ENCODE measurements around the gene TMEM150B. TPM values are rescaled to one million over a fixed set of nuclear protein-coding genes. Genes with fewer than 3 reads are reported as not detected.

The TMEM150B gene
- polyA plus RNA-seq, 1 donor from 2014 or later, result not detected

- no peak overlapping the region for H3K4me2 ChIP-seq (ENCODE audit: low read length)
- no peaks in the 10 kb centered on the region for H3K9me3 ChIP-seq (ENCODE audit: low read length)
- no peaks in the 10 kb centered on the region for H3K9me2 ChIP-seq (ENCODE audit: insufficient read depth, low read length)
- H4K20me1 ChIP-seq (ENCODE audit: insufficient read depth), result no peaks in the 10 kb centered on the region
- H3K36me3 ChIP-seq (ENCODE audit: insufficient read depth, low read length), result no peaks in the 10 kb centered on the region
- TF ChIP-seq, protein P1, sequence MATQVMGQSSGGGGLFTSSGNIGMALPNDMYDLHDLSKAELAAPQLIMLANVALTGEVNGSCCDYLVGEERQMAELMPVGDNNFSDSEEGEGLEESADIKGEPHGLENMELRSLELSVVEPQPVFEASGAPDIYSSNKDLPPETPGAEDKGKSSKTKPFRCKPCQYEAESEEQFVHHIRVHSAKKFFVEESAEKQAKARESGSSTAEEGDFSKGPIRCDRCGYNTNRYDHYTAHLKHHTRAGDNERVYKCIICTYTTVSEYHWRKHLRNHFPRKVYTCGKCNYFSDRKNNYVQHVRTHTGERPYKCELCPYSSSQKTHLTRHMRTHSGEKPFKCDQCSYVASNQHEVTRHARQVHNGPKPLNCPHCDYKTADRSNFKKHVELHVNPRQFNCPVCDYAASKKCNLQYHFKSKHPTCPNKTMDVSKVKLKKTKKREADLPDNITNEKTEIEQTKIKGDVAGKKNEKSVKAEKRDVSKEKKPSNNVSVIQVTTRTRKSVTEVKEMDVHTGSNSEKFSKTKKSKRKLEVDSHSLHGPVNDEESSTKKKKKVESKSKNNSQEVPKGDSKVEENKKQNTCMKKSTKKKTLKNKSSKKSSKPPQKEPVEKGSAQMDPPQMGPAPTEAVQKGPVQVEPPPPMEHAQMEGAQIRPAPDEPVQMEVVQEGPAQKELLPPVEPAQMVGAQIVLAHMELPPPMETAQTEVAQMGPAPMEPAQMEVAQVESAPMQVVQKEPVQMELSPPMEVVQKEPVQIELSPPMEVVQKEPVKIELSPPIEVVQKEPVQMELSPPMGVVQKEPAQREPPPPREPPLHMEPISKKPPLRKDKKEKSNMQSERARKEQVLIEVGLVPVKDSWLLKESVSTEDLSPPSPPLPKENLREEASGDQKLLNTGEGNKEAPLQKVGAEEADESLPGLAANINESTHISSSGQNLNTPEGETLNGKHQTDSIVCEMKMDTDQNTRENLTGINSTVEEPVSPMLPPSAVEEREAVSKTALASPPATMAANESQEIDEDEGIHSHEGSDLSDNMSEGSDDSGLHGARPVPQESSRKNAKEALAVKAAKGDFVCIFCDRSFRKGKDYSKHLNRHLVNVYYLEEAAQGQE (IDR thresholded peaks at IDR 0.05; ENCODE audit: borderline replicate concordance), result no peak
- TF ChIP-seq EP300 (conservative IDR thresholded peaks at IDR 0.05; ENCODE audit: poor library complexity, severe bottlenecking) (no peak), EZH2 (IDR thresholded peaks at IDR 0.05; ENCODE audit: borderline replicate concordance, insufficient read depth, low read length, poor library complexity, severe bottlenecking) (no peak), POLR2AphosphoS5 (IDR thresholded peaks at IDR 0.05) (no peak), RAD21 (conservative IDR thresholded peaks at IDR 0.05) (no peak), MXI1 (conservative IDR thresholded peaks at IDR 0.05; ENCODE audit: poor library complexity, severe bottlenecking) (no peak), TAF1 (IDR thresholded peaks at IDR 0.05; ENCODE audit: low read depth) (no peak), SMC3 (conservative IDR thresholded peaks at IDR 0.05; ENCODE audit: poor library complexity) (no peak)
- TF ChIP-seq, protein P2, sequence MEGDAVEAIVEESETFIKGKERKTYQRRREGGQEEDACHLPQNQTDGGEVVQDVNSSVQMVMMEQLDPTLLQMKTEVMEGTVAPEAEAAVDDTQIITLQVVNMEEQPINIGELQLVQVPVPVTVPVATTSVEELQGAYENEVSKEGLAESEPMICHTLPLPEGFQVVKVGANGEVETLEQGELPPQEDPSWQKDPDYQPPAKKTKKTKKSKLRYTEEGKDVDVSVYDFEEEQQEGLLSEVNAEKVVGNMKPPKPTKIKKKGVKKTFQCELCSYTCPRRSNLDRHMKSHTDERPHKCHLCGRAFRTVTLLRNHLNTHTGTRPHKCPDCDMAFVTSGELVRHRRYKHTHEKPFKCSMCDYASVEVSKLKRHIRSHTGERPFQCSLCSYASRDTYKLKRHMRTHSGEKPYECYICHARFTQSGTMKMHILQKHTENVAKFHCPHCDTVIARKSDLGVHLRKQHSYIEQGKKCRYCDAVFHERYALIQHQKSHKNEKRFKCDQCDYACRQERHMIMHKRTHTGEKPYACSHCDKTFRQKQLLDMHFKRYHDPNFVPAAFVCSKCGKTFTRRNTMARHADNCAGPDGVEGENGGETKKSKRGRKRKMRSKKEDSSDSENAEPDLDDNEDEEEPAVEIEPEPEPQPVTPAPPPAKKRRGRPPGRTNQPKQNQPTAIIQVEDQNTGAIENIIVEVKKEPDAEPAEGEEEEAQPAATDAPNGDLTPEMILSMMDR (IDR thresholded peaks at IDR 0.05; ENCODE audit: poor library complexity, severe bottlenecking), result no peak
- no peaks in the 10 kb centered on the region for H3F3A ChIP-seq (ENCODE audit: insufficient read depth, low read length, poor library complexity, severe bottlenecking)
- H3K79me2 ChIP-seq (replicated peaks; ENCODE audit: insufficient read depth, low read length), result no peaks in the 10 kb centered on the region
- no peak overlapping the region for H2AFZ ChIP-seq (ENCODE audit: low read depth, low read length)
- H3K27me3 ChIP-seq (ENCODE audit: insufficient read depth, low read depth, low read length), result no peaks in the 10 kb centered on the region
- H3K4me3 ChIP-seq (ENCODE audit: low read length), result no peak overlapping the region
- no peak overlapping the region for H3K9ac ChIP-seq (ENCODE audit: low read length)
- no peak overlapping the region for H3K27ac ChIP-seq (ENCODE audit: low read length)
These were observed 13.3 kb downstream of the TMEM150B start for GRCh38 chr19:55311797-55312196.

DNA sequence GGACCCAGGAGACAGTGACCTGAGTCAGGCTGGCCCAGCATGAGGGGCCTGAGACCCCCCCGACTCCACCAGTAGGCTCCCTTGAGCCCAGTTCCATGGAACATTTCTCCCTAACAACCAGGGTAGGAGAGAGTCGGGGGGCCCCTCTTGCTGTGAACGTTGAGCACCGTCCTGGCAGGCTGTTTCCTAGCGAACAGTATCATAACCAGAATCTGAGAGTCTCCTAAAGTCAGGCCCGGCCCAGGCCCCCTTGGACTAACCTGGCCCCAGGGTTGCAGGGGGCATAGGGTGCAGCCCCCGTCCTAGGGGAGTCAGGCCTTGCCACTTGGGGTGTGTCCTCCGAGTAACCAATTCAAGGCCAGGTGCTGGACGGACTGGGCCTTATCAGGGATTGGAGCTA lies 13.7 kb downstream of the TMEM150B start:
- H3K9me3 ChIP-seq (ENCODE audit: low read length), result no peaks in the 10 kb centered on the region
- no peak overlapping the region for H3K9ac ChIP-seq (ENCODE audit: low read length)
- no peak overlapping the region for H2AFZ ChIP-seq (ENCODE audit: low read depth, low read length)
- no peaks in the 10 kb centered on the region for H3K27me3 ChIP-seq (ENCODE audit: insufficient read depth, low read depth, low read length)
- no peak overlapping the region for H3K4me3 ChIP-seq (ENCODE audit: low read length)
- no peaks in the 10 kb centered on the region for H3K9me2 ChIP-seq (ENCODE audit: insufficient read depth, low read length)
- no peaks in the 10 kb centered on the region for H3F3A ChIP-seq (ENCODE audit: insufficient read depth, low read length, poor library complexity, severe bottlenecking)
- no peak overlapping the region for H3K4me2 ChIP-seq (ENCODE audit: low read length)
- no peak overlapping the region for H3K27ac ChIP-seq (ENCODE audit: low read length)
- H4K20me1 ChIP-seq (ENCODE audit: insufficient read depth), result no peaks in the 10 kb centered on the region
- H3K36me3 ChIP-seq (ENCODE audit: insufficient read depth, low read length), result no peaks in the 10 kb centered on the region
- no peaks in the 10 kb centered on the region for H3K79me2 ChIP-seq (replicated peaks; ENCODE audit: insufficient read depth, low read length)
- no peak for TF ChIP-seq TAF1 (IDR thresholded peaks at IDR 0.05; ENCODE audit: low read depth)
- TF ChIP-seq RAD21 (conservative IDR thresholded peaks at IDR 0.05), result no peak
- no peak for TF ChIP-seq POLR2AphosphoS5 (IDR thresholded peaks at IDR 0.05)
- no peak for TF ChIP-seq EP300 (conservative IDR thresholded peaks at IDR 0.05; ENCODE audit: poor library complexity, severe bottlenecking)

DNA sequence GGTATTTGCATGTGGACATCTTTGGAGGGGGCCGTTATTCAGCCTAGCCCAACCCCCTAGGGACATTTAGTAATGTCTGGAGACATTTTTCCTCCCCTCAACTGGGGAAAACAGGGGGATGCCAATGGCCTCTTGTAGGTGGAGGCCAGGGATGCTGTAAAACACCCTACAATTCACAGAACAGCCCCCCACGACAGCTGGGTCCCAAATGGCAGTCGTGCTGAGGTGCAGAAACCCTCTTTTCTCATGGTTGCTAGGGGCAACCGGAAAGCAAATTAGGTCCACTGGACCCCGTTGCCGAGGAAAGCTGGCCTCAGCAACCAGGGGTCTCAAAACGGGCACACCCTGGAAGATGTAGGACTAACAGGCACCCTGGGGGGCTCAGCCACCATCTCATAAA lies 14.6 kb downstream of the TMEM150B start:
- Histone ChIP-seq H3K27ac (ENCODE audit: low read length) (no peak overlapping the region), H3K9me3 (ENCODE audit: low read length) (no peaks in the 10 kb centered on the region), H3F3A (ENCODE audit: insufficient read depth, low read length, poor library complexity, severe bottlenecking) (no peaks in the 10 kb centered on the region), H4K20me1 (ENCODE audit: insufficient read depth) (no peaks in the 10 kb centered on the region), H2AFZ (ENCODE audit: low read depth, low read length) (no peak overlapping the region), H3K36me3 (ENCODE audit: insufficient read depth, low read length) (no peaks in the 10 kb centered on the region), H3K9me2 (ENCODE audit: insufficient read depth, low read length) (no peaks in the 10 kb centered on the region), H3K4me3 (ENCODE audit: low read length) (no peak overlapping the region), H3K9ac (ENCODE audit: low read length) (no peak overlapping the region), H3K4me2 (ENCODE audit: low read length) (no peak overlapping the region), H3K27me3 (ENCODE audit: insufficient read depth, low read depth, low read length) (no peaks in the 10 kb centered on the region), H3K79me2 (replicated peaks; ENCODE audit: insufficient read depth, low read length) (no peaks in the 10 kb centered on the region)
- TF ChIP-seq, protein P2 (IDR thresholded peaks at IDR 0.05; ENCODE audit: poor library complexity, severe bottlenecking), result no peak
- no peak for TF ChIP-seq POLR2AphosphoS5 (IDR thresholded peaks at IDR 0.05)
- TF ChIP-seq MXI1 (conservative IDR thresholded peaks at IDR 0.05; ENCODE audit: poor library complexity, severe bottlenecking), result no peak
- TF ChIP-seq TAF1 (IDR thresholded peaks at IDR 0.05; ENCODE audit: low read depth), result no peak
- no peak for TF ChIP-seq SMC3 (conservative IDR thresholded peaks at IDR 0.05; ENCODE audit: poor library complexity)
- TF ChIP-seq EZH2 (IDR thresholded peaks at IDR 0.05; ENCODE audit: borderline replicate concordance, insufficient read depth, low read length, poor library complexity, severe bottlenecking), result no peak
- TF ChIP-seq RAD21 (conservative IDR thresholded peaks at IDR 0.05), result no peak
- TF ChIP-seq, protein P1 (IDR thresholded peaks at IDR 0.05; ENCODE audit: borderline replicate concordance), result no peak
- TF ChIP-seq EP300 (conservative IDR thresholded peaks at IDR 0.05; ENCODE audit: poor library complexity, severe bottlenecking), result no peak

Data from neural cell (in vitro differentiated cells).